IMR-90 (cell line): Measurements from ENCODE around the gene TIAM2. TPM values are rescaled to one million over a fixed set of nuclear protein-coding genes. Genes with fewer than 3 reads are reported as not detected.

Experiments
- ATAC-seq: fragments of 200-7000 bp; cut with Tn5 transposase; 2 replicates; pipeline ENCODE4 v1.9.1; 2020; ENCODE audit warnings: low read depth, mild to moderate bottlenecking, moderate library complexity
- BruUV-seq: library from RNA; stranded (reverse); fragments of 400-500 nt; replicated peaks from 2 replicates; lab custom pipeline; 2021; lab: Mats Ljungman, UMichigan
- CTCF ChIA-PET: fragments of 300-600 bp; formaldehyde crosslinking; extraction: SDS; loops from one replicate; lab custom pipeline; 2021; ENCODE audit warnings: antibody characterized with exemption; lab: Yijun Ruan, JAX
- POLR2A ChIA-PET: fragments of 300-600 bp; sonication (Branson Sonifier 250); formaldehyde crosslinking; loops from one replicate; lab custom pipeline; 2022; ENCODE audit warnings: antibody characterized with exemption; ENCODE audit not compliant: unreplicated experiment; lab: Charles Lee
- DNase-seq: peaks from one replicate; pipeline ENCODE4 v3.0.0; 2013
- H2AFZ ChIP-seq: replicated peaks from 2 replicates; pipeline ENCODE3; 2013; ENCODE audit warnings: low read length, mild to moderate bottlenecking; ENCODE audit not compliant: poor library complexity
- H2AK5ac ChIP-seq: 2 replicates; pipeline ENCODE4 v1.6.1; 2013; ENCODE audit warnings: low read depth, low read length, inconsistent platforms
- H2AK9ac ChIP-seq: replicated peaks from 2 replicates; pipeline ENCODE3; 2013; ENCODE audit warnings: mild to moderate bottlenecking, low read depth, low read length, moderate library complexity; ENCODE audit not compliant: poor library complexity
- H2BK120ac ChIP-seq: 2 replicates; pipeline ENCODE4 v1.6.1; 2013; ENCODE audit warnings: low read depth, low read length, inconsistent platforms
- H2BK15ac ChIP-seq: 3 replicates; pipeline ENCODE4 v1.6.1; 2013; ENCODE audit warnings: low read depth, low read length, inconsistent platforms
- H2BK20ac ChIP-seq: 2 replicates; pipeline ENCODE4 v1.6.1; 2013; ENCODE audit warnings: low read depth, mild to moderate bottlenecking, inconsistent platforms, low read length, moderate library complexity
- H2BK5ac ChIP-seq: 2 replicates; pipeline ENCODE4 v1.6.1; 2013; ENCODE audit warnings: mild to moderate bottlenecking, low read depth, low read length, inconsistent platforms; ENCODE audit not compliant: poor library complexity, severe bottlenecking
- H3K14ac ChIP-seq: replicated peaks from 2 replicates; pipeline ENCODE4 v1.6.1; 2013; ENCODE audit warnings: low read depth, low read length, inconsistent platforms
- H3K18ac ChIP-seq: 2 replicates; pipeline ENCODE4 v1.6.1; 2013; ENCODE audit warnings: low read depth, low read length, control low read depth
- H3K23ac ChIP-seq: 2 replicates; pipeline ENCODE4 v1.6.1; 2013; ENCODE audit warnings: low read depth, low read length, inconsistent platforms
- H3K27ac ChIP-seq: 2 replicates; pipeline ENCODE4 v1.5.1; 2013; ENCODE audit warnings: mild to moderate bottlenecking, control low read depth, low read length; ENCODE audit not compliant: insufficient read depth
- H3K27me3 ChIP-seq: 2 replicates; pipeline ENCODE4 v1.6.1; 2013; ENCODE audit warnings: low read length; ENCODE audit not compliant: control insufficient read depth, insufficient read depth
- H3K36me3 ChIP-seq: 2 replicates; pipeline ENCODE4 v1.6.1; 2013; ENCODE audit warnings: low read length, mixed read lengths; ENCODE audit not compliant: control insufficient read depth, insufficient read depth
- H3K4ac ChIP-seq: 2 replicates; pipeline ENCODE4 v1.6.1; 2013; ENCODE audit warnings: low read depth, low read length, inconsistent platforms
- H3K4me1 ChIP-seq: 2 replicates; pipeline ENCODE4 v1.6.1; 2013; ENCODE audit warnings: low read length, mixed read lengths; ENCODE audit not compliant: control insufficient read depth, insufficient read depth
- H3K4me2 ChIP-seq: 2 replicates; pipeline ENCODE4 v1.6.1; 2013; ENCODE audit warnings: low read depth, mild to moderate bottlenecking, control low read depth, low read length, moderate library complexity
- H3K4me3 ChIP-seq: 2 replicates; pipeline ENCODE4 v1.5.1; 2013; ENCODE audit warnings: low read depth, mild to moderate bottlenecking, control low read depth, low read length, moderate library complexity; ENCODE audit not compliant: insufficient read depth
- H3K56ac ChIP-seq: 2 replicates; pipeline ENCODE4 v1.6.1; 2013; ENCODE audit warnings: low read length, inconsistent platforms; ENCODE audit not compliant: insufficient read depth; ENCODE audit errors: extremely low read depth
- H3K79me1 ChIP-seq, 2 experiments: 2 replicates each; pipeline ENCODE4 v1.6.1; 2013; ENCODE audit warnings: low read length in 2 of 2, inconsistent platforms in 1 of 2, low read depth in 1 of 2
- H3K9ac ChIP-seq: 2 replicates; pipeline ENCODE4 v1.6.1; 2013; ENCODE audit warnings: low read depth, low read length, control low read depth
- H3K9me1 ChIP-seq: 2 replicates; pipeline ENCODE4 v1.6.1; 2013; ENCODE audit warnings: low read length, inconsistent platforms; ENCODE audit not compliant: insufficient read depth
- H3K9me3 ChIP-seq: 2 replicates; pipeline ENCODE4 v1.6.1; 2013; ENCODE audit warnings: low read length; ENCODE audit not compliant: control insufficient read depth, insufficient read depth
- H4K20me1 ChIP-seq: 2 replicates; pipeline ENCODE4 v1.6.1; 2013; ENCODE audit warnings: low read length, inconsistent platforms; ENCODE audit not compliant: insufficient read depth
- H4K5ac ChIP-seq: 2 replicates; pipeline ENCODE4 v1.6.1; 2013; ENCODE audit warnings: mild to moderate bottlenecking, low read depth, low read length, control low read depth
- H4K8ac ChIP-seq, 2 experiments: 2 replicates each; pipeline ENCODE4 v1.6.1; 2013; ENCODE audit warnings: low read depth in 2 of 2, low read length in 2 of 2, control low read depth in 1 of 2, inconsistent platforms in 1 of 2
- H4K91ac ChIP-seq: 2 replicates; pipeline ENCODE4 v1.6.1; 2013; ENCODE audit warnings: low read depth, low read length, inconsistent platforms; ENCODE audit not compliant: insufficient read depth
- CEBPB ChIP-seq: IDR thresholded peaks from 2 replicates; pipeline ENCODE4 v1.6.1; 2012; ENCODE audit warnings: low read depth, low read length, improper control_type of control experiment
- CHD1 ChIP-seq: IDR thresholded peaks from 2 replicates; pipeline ENCODE4 v1.6.1; 2012; ENCODE audit warnings: low read depth, low read length, improper control_type of control experiment
- FOS ChIP-seq: fragments of 150-350 bp; IDR thresholded peaks from 2 replicates; pipeline ENCODE4 v1.6.1; 2016; ENCODE audit warnings: low read depth, low read length
- MAFK ChIP-seq: IDR thresholded peaks from 2 replicates; pipeline ENCODE4 v1.6.1; 2012; ENCODE audit warnings: low read depth, low read length, improper control_type of control experiment
- POLR2A ChIP-seq: IDR thresholded peaks from 2 replicates; pipeline ENCODE4 v1.6.1; 2012; ENCODE audit warnings: mild to moderate bottlenecking, low read depth, low read length
- RCOR1 ChIP-seq: IDR thresholded peaks from 2 replicates; pipeline ENCODE4 v1.6.1; 2012; ENCODE audit warnings: mild to moderate bottlenecking, low read length, improper control_type of control experiment; ENCODE audit not compliant: insufficient replicate concordance
- SMC3 ChIP-seq: fragments of 150-350 bp; IDR thresholded peaks from 2 replicates; pipeline ENCODE4 v1.6.1; 2016; ENCODE audit warnings: low read depth, mild to moderate bottlenecking, antibody characterized with exemption, low read length, moderate library complexity
- WGBS, 2 experiments: methylation state at CpG; one replicate each; pipeline versions ENCODE4 v1.1.5 to v1.1.7; 2013; ENCODE audit warnings: missing lambda C conversion rate in 2 of 2; ENCODE audit not compliant: insufficient read length in 1 of 2; ENCODE audit errors: extremely low coverage in 2 of 2; 5-methylcytosine and 5-hydroxymethylcytosine counted together
- dilution Hi-C: fragments of 300-500 bp; cut with HindIII; formaldehyde crosslinking; loops from one replicate; pipeline ENCODE4 v1.14.3; 2018; ENCODE audit warnings: low sequenced_read_pairs; ENCODE audit not compliant: unreplicated experiment
- in situ Hi-C: fragments of 300-500 bp; cut with MboI; formaldehyde crosslinking; loops from 3 replicates; pipeline ENCODE4 v1.14.3; 2019; ENCODE audit warnings: low sequenced_read_pairs, inconsistent platforms, mixed read lengths
- intact Hi-C: fragments of 100-400 bp; cut with micrococcal nuclease; formaldehyde crosslinking; loops from 2 replicates; pipeline ENCODE4 v1.10.0; 2022
- polyA plus RNA-seq, 3 experiments: library from polyadenylated mRNA; depleted of rRNA; stranded (reverse); fragments of >200 nt; gene quantifications; 2 replicates each; pipeline ENCODE4 v1.2.3, GENCODE V29; 2012; ENCODE audit warnings: low replicate concordance in 1 of 3
- total RNA-seq: library from RNA; depleted of rRNA; stranded (reverse); fragments of >200 nt; gene quantifications from 2 replicates; pipeline ENCODE4 v1.2.3, GENCODE V29; 2012
- TF ChIP-seq, protein P1 (sequence below): fragments of 150-350 bp; IDR thresholded peaks from 2 replicates; pipeline ENCODE4 v1.6.1; 2016; ENCODE audit warnings: low read depth, mild to moderate bottlenecking, low read length, moderate library complexity, borderline replicate concordance

TIAM2 gene
- total and polyA plus RNA-seq, 2 of the 4 experiments (the other 2 are of a cell fraction): 3.1 to 4.7 TPM

DNA sequence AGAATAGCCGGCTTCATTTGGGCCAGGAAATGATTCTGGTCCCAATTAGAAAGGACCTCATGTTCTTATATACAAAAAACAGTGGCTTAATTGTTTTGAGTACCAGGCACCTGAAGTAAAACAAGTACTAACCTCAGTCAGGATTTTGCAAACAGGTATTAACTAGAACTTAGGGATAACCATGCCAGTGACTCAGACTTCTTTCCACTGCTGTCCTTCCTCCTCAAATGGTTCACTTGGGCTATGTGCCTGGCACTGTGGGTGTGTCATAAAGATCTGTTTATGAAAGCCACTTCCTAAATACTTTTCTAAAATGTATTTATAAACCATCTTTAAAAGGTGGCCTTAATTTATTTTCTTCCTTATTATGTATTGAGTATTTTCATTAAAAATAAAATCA is 279.4 kb downstream of the TIAM2 start:
- dilution Hi-C loops: no loop called here
- H2AFZ ChIP-seq: no peak overlapping the region
- no peak overlapping the region for H3K23ac ChIP-seq
- CTCF ChIA-PET: no interaction called here
- H3K18ac ChIP-seq: 0 out of 2 replicates have a peak overlapping the region, but pooled peaks have one; percentile 35
- DNase-seq: peak; percentile 66
- H4K91ac ChIP-seq: no peak overlapping the region
- H3K4ac ChIP-seq: no peak overlapping the region
- H3K27me3 ChIP-seq: no peaks in the 10 kb centered on the region
- H4K20me1 ChIP-seq: 0 out of 2 replicates have a peak, but pooled peaks cover 3% of the 10 kb centered on the region
- H2BK15ac ChIP-seq: no peak overlapping the region
- H3K4me2 ChIP-seq: no peak overlapping the region
- in situ Hi-C loops: no loop called here
- POLR2A ChIA-PET: no interaction called here
- peaks cover 15% of the 10 kb centered on the region for H3K9me1 ChIP-seq
- peaks cover 17% of the 10 kb centered on the region for H3K4me1 ChIP-seq
- no peak overlapping the region for H3K14ac ChIP-seq
- WGBS, 2 experiments: no CpG with 5 or more reads among the region's 1 CpG
- H4K5ac ChIP-seq: no peak overlapping the region
- no peak overlapping the region for H2AK9ac ChIP-seq
- ATAC-seq: no peak
- no peak overlapping the region for H3K56ac ChIP-seq
- no peak overlapping the region for H3K27ac ChIP-seq
- no peak overlapping the region for H3K4me3 ChIP-seq
- no peak overlapping the region for H2AK5ac ChIP-seq
- no peak overlapping the region for H2BK5ac ChIP-seq
- no peak overlapping the region for H3K9ac ChIP-seq
- TF ChIP-seq SMC3: no peak
- no peak for TF ChIP-seq CHD1
- no peak for TF ChIP-seq MAFK
- TF ChIP-seq, protein P1, sequence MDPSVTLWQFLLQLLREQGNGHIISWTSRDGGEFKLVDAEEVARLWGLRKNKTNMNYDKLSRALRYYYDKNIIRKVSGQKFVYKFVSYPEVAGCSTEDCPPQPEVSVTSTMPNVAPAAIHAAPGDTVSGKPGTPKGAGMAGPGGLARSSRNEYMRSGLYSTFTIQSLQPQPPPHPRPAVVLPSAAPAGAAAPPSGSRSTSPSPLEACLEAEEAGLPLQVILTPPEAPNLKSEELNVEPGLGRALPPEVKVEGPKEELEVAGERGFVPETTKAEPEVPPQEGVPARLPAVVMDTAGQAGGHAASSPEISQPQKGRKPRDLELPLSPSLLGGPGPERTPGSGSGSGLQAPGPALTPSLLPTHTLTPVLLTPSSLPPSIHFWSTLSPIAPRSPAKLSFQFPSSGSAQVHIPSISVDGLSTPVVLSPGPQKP: no peak
- no peak for TF ChIP-seq CEBPB
- no peak for TF ChIP-seq RCOR1
- TF ChIP-seq FOS: no peak
- TF ChIP-seq POLR2A: no peak
- no peaks in the 10 kb centered on the region for H3K9me3 ChIP-seq
- no peak overlapping the region for H2BK20ac ChIP-seq
- peak overlapping the region; percentile 9; the same call in 1 of the 2 replicates for H2BK120ac ChIP-seq
- no TSS peak for BruUV-seq
- intact Hi-C loops: no loop called here
- H3K36me3 ChIP-seq: peaks cover 1% of the 10 kb centered on the region; the same call in 1 of the 2 replicates
- peaks cover 19 to 38% of the 10 kb centered on the region in 2 experiments for H3K79me1 ChIP-seq
- no peak overlapping the region for H4K8ac ChIP-seq
